Measurements from ENCODE around the gene REEP3.
"Not testable (repeated sequence)": the region's sequence is repeated elsewhere in the genome, so short reads cannot be mapped to it uniquely, and the experiment has no call there.

Gene REEP3, protein sequence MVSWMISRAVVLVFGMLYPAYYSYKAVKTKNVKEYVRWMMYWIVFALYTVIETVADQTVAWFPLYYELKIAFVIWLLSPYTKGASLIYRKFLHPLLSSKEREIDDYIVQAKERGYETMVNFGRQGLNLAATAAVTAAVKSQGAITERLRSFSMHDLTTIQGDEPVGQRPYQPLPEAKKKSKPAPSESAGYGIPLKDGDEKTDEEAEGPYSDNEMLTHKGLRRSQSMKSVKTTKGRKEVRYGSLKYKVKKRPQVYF

GRCh38 chr10:63520500-63521415, at the start of gene REEP3:
Gene REEP3, plus strand, starts transcription at chr10:63521401. Its CDS starts 145 bp downstream, at chr10:63521546.
- DNase-seq, result peak; percentile 72

DNA sequence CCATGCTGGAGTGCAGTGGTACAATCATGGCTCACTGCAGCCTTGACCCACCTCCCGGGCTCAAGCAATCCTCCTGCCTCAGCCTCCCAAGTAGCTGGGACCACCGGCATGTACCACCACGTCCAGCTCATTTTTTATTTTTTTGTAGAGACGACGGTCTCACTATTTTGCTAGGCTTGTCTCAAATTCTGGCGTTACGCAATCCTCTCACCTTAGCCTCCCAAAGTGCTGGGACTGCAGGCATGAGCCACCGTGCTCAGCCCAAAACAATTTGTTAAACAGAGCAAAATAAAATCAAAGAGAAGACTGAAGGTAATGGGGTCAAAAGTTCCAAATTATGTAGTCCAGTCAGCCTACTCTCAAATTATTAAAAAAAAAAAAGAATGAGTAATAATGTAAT, 46.7 kb upstream of the REEP3 start:
- DNase-seq, result no peak

GRCh38 chr10:63477927-63478326, 43.3 kb upstream of the REEP3 start:
- DNase-seq, result no peak

DNA sequence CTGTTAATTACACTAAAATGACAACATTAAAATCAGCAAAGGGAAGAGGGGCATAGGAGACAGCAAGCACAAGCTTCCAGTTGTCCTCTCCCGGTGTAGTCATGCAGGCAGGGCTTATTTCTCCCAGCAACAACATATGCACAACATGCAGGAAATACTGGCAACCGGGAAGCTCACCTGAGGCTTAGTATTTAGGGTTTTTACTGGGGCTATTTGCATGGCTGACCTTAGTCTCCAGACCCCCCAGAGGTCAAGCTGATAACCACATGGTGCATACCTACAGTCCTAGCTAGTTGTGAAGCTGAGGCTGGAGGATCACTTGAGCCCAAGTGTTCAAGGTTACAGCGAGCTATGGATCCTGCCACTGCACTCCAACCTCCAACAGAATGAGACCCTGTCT, 42.6 kb upstream of the REEP3 start:
- no peak for DNase-seq

- no peak for DNase-seq
Observed at GRCh38 chr10:63480237-63480636, 41.0 kb upstream of the REEP3 start.

DNA sequence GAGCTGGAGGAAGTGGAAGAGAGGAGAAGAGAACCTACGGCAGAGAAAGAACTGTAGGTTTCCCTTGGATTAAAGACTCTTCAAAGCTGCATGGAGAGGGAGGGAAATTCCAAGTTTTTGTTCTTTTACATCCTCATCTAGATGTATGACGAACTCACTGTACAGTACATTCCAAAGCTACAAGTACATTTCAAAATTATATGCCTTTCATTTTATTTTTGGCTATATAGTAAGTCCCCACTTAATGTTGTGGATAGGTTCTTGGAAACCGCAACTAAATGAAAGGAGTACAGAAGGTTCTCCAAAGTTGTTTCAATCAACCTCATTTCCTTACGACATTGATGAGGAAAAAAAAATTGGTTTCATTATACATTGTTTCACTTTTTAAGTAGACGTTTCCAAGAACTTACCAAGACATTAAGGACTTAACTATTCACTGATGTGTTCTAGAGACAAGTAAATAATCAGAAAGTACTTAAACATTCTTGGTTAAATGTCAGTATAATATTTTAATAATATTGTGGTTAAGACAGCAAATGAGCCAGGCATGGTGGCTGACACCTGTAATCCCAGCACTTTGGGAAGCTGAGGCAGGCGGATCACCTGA, 39.3 kb upstream of the REEP3 start:
- peak; percentile 30 for DNase-seq

DNA sequence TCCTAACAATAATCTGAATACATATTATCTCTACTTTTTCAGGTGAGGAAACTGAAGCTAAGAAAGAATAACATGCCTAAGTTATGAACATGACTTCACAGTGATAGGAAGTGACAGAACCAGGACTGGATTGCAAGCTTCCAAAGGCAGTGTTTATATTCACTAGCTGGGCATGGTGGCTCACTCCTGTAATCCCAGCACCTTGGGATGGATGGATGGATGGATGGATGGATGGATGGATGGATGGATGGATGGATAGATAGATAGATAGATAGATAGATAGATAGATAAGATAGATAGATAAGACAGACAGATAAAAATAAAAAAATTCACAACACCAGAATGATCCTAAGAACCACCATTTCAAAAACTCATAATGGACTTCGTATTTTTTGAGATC, 37.2 kb upstream of the REEP3 start:
- DNase-seq, result no peak

DNA sequence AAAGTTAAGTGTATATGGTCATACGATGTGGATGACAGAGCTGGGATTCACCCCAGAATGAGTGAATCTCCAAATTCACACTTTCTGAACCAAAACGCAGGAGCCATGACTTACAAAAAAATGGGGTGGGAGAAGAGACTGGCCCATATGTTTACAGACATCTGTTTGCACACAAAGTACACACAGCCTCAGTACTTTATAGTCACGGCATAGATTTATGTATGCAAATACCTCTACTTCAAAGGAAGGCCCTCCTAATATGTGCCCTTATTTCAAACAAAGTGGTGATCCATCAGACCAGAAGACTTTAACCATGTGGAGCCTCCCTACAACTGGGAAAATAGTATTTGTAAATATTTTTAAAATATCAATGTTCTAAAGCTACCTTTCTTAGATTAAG, 33.2 kb upstream of the REEP3 start:
- no peak for DNase-seq

DNA sequence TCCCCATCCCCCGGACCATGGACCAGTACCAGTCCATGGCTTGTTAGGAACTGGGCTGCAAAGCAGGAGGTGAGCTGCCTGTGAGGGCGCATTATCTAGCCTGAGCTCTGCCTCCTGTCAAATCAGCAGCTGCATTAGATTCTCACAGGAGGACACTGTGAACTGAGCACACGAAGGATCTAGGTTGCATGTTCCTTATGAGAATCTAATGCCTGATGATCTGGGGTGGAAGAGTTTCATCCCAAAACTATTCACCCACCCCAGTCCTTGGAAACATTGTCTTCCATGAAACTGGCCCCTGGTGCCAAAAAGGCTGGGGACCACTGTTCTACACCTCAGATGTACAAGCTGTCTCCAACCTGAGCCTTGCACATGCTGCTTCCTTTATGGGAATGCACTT, 31.4 kb upstream of the REEP3 start:
- no peak for DNase-seq

DNA sequence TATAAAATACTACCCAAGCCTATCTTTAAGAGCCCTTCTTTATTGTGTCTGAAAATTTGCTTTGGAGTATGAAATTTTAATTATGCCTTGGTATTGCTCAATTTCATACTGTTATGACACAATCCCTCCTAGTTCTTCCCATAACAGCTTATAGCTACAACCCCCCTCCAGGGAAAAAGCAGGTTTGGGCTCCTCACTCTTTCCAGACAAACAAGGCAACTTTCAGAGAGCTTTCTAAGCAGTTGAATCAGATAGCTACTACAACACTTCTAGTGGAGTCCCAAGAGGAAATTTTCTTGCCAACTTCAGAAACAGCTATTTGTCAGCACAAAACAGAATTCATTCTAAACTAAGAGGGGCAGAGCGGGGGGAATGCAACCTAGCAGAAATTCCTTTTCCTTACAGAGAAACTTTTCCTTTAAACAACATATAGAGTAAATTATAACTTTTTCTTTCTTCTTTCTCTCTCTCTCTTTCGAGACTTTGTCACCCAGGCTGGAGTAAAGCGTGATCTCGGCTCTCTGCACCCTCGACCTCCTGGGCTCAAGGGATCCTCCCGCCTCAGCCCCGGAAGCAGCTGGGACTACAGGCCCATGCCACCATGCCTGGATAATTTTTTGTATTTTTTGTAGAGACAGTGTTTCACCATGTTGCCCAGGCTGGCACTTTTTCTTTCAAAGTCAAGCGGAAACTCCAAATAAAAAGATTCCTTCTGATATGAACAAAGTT, 29.4 kb upstream of the REEP3 start:
- no peak for DNase-seq

- not testable (repeated sequence) for DNase-seq
Observed at GRCh38 chr10:63492317-63492690, 28.9 kb upstream of the REEP3 start.

DNA sequence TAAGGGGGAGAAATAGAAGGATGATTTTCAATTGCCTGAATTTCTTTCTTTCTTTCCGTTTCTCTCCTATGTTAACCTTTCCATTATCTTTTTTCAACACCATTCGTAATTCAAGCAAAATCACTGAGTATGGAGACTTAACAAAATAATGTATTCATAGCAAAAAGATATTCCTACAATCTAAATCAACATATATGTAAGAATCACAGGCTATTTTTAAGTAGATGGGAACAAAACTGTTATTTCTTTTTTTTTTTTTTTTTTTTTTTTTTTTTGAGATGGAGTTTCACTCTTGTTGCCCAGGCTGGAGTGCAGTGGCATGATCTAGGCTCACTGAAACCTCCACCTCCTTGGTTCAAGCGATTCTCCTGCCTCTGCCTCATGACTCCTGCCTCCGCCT, 28.2 kb upstream of the REEP3 start:
- no peak for DNase-seq

DNA sequence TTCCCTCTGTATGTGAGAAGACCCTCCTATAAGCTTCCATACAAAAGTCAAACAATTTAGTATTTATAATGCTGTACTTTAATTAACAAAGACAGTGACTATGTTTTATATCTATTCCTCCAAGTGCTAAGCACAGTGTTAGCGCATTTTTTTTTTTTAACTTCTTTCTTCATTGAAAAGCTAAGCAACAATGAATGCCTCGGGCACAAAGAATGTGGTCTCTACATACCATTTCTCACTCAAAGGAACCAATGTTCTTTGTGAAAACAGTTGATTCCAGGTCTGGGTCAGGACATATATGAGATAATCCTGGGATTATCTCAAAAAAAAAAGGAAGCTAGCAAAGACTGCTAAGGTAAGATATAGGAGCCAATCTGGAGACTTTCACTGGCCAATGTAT, 26.2 kb upstream of the REEP3 start:
- DNase-seq, result no peak

GRCh38 chr10:63496561-63496960, 24.6 kb upstream of the REEP3 start:
- DNase-seq, result no peak

DNA sequence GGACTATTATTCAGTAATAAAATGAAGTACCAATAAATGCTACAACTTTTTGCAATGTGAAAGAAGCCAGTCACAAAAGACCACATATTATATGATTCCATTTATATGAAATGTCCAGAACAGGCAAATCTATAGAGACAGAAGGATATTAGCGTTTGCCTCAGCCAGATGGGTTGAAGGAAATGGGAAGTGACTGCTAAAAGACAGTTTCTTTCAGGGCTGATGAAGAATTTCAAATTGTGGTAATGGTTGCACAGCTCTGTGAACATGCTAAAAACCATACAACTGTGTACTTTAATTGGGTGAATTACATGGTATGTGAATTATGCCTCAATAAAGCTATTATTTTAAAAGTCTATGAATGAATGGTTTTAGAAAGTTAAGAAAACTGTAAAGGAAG, 23.9 kb upstream of the REEP3 start:
- DNase-seq, result no peak

DNA sequence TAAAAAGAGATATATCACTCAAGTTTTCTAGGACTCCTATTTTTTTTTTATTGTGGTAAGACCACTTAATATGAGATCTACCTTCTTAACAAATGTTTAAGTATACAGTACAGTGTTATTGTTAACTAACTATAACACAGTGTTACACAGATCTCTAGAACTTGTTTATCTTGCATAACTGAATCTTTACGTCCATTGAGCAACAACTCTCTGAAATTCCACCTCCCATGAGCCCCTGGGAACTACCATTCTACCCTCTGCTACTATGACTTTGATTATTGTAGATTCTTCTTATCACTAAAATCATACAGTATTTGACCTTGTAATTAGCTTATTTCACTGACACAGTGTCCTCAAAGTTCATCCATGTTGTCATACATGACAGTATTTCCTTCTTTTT, 22.5 kb upstream of the REEP3 start:
- DNase-seq, result peak; percentile 14

GRCh38 chr10:63500551-63500950, 20.6 kb upstream of the REEP3 start:
- not testable (repeated sequence) for DNase-seq

- no peak for DNase-seq
Observed at GRCh38 chr10:63501954-63502353, 19.2 kb upstream of the REEP3 start.

- no peak for DNase-seq
Observed at GRCh38 chr10:63502832-63503231, 18.4 kb upstream of the REEP3 start.

DNA sequence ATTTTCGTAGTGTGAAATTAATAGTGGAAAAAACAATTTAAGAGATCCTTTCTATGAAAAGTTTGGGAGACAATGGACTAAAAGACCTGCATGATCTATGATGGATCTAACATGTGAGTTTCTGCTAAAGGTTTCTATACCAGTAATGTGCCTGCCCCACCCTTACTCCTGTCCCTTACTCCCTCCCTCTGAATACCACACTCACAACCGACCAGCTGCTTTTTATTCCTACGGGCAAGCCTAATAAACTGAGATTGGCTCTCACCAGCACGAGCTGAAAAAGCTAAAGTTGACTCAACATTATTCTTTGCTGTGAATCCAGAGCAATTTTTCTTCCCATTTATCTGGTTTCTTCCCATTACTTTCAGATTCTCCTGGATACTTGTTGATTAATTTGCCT, 17.8 kb upstream of the REEP3 start:
- no peak for DNase-seq

DNA sequence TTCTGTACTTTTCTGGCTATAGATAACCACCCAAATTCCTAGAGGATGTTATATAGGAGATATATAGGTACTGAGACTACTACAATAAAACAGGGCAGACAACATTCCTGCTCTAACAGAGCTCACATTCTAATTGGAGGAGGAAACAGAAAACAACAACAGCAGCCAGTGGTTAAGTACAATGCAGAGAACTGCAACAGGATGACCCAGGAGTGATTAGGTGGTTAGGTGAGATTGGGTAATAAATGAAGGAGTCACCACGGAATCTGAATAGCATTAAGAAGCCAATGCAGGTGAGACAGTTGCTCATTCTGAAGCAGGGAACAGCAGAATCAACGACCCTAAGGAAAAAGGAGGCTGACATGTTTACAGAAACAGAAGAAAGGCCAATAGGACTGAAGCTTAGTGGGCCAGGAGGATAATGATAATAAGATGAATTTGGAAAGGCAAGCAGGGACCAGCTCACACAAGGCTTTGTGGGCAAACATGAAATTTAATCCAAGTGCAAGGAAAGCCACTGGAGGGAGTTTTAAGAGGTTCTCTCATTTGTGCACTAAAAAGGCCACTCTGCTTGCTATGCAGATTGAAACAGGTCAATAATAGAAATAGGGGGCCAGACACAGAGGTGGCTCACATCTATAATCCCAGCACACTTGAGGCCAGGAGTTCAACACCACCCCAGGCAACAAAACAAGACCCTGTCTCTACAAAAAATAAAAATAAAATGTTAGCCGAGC, 16.9 kb upstream of the REEP3 start:
- DNase-seq, result no peak

DNA sequence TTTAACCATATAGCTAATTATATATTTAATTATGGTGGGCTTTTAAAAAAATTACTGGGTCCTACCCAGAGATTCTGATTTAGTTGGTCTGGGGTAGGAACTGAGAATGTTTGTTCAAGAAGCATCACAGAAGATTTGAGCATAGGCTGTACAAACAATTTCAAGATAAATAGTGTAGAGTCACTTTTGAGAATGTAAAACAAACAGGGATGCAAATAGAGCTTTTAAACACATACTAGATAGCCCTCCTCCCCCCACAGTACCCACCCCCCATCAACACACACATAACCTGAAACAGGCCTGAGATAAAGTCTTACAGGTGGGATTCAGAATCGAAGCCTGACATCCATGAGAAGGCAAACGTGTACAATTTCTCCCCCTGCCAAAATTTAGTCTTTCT, 15.6 kb upstream of the REEP3 start:
- no peak for DNase-seq

DNA sequence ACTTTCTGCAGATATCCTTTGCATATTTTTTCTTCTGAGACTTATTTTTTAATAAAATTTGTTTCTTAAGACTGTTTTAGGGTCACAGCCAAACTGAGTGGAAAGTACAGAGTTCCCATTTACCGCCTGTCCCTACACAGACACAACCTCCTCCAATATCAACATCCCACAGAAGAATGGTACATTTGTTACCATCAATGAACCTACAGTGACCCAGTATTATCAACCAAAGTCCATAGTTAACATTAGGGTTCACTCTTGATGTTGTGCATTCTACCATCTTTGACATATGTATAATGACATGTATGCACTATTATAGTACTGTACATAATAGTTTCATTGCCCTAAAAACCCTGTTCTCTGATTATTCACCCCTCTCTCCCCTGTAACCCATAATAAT, 14.6 kb upstream of the REEP3 start:
- DNase-seq, result no peak

All from inflammatory macrophage treated with lipopolysaccharide for 4 hours (primary cell).